Spinal cord (tissue), 10 donors: Measurements from ENCODE around the gene OBSCN. TPM values are rescaled to one million over a fixed set of nuclear protein-coding genes. Genes with fewer than 3 reads are reported as not detected.
"Not testable (repeated sequence)": the region's sequence is repeated elsewhere in the genome, so short reads cannot be mapped to it uniquely, and the experiment has no call there.

Experiments
- DNase-seq, 6 donors: peaks; one replicate each; pipeline versions ENCODE4 v3.0.0 to v3.0.0-alpha.2; 2013 to 2015; ENCODE audit warnings: low spot score in 6 of 6, low read depth in 4 of 6
- H3K27ac ChIP-seq: one replicate; pipeline ENCODE4 v1.5.1; 2013; ENCODE audit warnings: low read depth, low read length, control low read depth
- H3K27me3 ChIP-seq: one replicate; pipeline ENCODE4 v1.6.1; 2013; ENCODE audit warnings: low read length; ENCODE audit not compliant: control insufficient read depth, insufficient read depth
- H3K36me3 ChIP-seq: one replicate; pipeline ENCODE4 v1.6.1; 2013; ENCODE audit warnings: low read length; ENCODE audit not compliant: control insufficient read depth, insufficient read depth
- H3K4me1 ChIP-seq: one replicate; pipeline ENCODE4 v1.6.1; 2013; ENCODE audit warnings: low read length; ENCODE audit not compliant: control insufficient read depth, insufficient read depth
- H3K4me3 ChIP-seq: one replicate; pipeline ENCODE4 v1.5.1; 2013; ENCODE audit warnings: low read depth, low read length, control low read depth
- H3K9me3 ChIP-seq: one replicate; pipeline ENCODE4 v1.6.1; 2013; ENCODE audit warnings: low read length; ENCODE audit not compliant: control insufficient read depth, insufficient read depth
- WGBS: methylation state at CpG from one replicate; pipeline ENCODE4 v1.1.5; 2013; ENCODE audit warnings: missing lambda C conversion rate; ENCODE audit not compliant: insufficient coverage; 5-methylcytosine and 5-hydroxymethylcytosine counted together
- polyA plus RNA-seq, 2 donors: library from polyadenylated mRNA; unstranded; fragments of 120-200 nt; gene quantifications; one replicate each; pipeline ENCODE4 v1.2.1, GENCODE V29; 2013; ENCODE audit not compliant: insufficient read length in 2 of 2
- total RNA-seq, 2 donors: library from RNA; depleted of rRNA in 1 of 2; stranded (reverse); fragments of 120-200 nt in 1 of 2; fragments of >200 nt in 1 of 2; gene quantifications; one replicate each; pipeline versions ENCODE4 v1.2.3 to v1.2.4, GENCODE V29; 2013 to 2014
- donor health status: healthy.

The OBSCN gene
- total and polyA plus RNA-seq, 4 donors, result 13.5 to 27.2 (median 22.0) TPM

DNA sequence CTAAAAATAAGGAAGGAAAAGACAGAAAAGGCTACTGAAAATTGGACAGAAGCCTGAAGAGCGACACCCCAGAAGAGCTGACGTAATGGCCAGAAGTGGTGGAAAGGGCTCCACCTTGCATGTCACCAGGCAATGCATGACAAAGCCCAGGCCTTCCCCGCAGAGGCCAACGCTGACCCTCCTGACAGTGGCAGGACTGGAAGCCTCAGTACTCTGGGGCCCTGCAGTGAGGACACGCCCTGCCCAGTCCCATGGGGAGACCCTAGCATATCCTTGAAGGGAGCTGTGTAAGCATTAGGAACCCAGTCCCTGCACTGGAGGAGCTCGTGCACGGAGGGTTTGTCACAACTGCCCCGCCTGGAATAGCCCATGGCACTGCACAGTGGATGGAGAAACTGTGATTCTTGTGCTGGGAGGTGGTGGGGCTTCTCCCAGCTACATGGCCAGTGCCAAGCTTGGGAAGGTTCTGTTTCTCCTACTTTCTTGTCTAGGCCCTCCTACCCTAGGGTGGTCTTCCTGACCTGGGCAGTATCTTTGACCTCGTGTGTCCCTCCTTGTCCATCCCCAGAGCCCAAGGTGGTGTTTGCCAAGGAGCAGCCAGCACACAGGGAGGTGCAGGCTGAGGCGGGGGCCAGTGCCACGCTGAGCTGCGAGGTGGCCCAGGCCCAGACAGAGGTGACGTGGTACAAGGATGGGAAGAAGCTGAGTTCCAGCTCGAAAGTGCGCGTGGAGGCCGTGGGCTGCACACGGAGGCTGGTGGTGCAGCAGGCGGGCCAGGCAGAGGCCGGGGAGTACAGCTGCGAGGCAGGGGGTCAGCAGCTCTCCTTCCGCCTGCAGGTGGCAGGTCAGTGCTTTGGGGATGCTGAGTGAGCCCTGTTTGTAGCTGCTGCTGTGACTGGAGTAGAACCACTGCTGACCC lies 60.4 kb downstream of the OBSCN start:
- WGBS, result 90% methylated on average over 22 of the region's 22 CpGs
- no peak for DNase-seq
- Histone ChIP-seq H3K27me3 (no peaks in the 10 kb centered on the region), H3K27ac (no peak overlapping the region), H3K4me1 (no peaks in the 10 kb centered on the region), H3K4me3 (no peak overlapping the region), H3K36me3 (peaks cover 38% of the 10 kb centered on the region), H3K9me3 (no peaks in the 10 kb centered on the region)

DNA sequence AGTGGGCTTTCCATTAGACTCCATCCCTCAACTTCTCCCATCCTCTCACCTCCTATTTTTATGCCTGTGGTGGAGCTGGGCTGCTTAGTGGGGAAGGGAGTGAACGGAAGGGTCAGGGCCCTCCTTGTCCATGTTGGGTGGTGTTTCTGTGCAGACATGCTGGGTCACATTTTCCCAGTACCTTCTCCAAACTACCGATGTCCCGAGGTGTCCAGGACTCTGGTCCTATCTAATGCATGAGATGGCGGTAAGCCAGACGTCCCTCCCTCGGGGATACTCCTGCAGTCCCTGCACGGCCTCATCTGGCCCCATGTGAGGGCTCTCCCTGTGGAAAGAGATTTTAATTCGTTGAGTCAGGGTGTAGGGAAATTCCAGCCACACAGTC lies 61.0 kb downstream of the OBSCN start:
- no peaks in the 10 kb centered on the region for H3K27me3 ChIP-seq
- 92% methylated on average over 7 of the region's 8 CpGs for WGBS
- H3K9me3 ChIP-seq, result no peaks in the 10 kb centered on the region
- H3K27ac ChIP-seq, result no peak overlapping the region
- no peak overlapping the region for H3K4me3 ChIP-seq
- H3K36me3 ChIP-seq, result peaks cover 40% of the 10 kb centered on the region
- no peak for DNase-seq
- no peaks in the 10 kb centered on the region for H3K4me1 ChIP-seq

DNA sequence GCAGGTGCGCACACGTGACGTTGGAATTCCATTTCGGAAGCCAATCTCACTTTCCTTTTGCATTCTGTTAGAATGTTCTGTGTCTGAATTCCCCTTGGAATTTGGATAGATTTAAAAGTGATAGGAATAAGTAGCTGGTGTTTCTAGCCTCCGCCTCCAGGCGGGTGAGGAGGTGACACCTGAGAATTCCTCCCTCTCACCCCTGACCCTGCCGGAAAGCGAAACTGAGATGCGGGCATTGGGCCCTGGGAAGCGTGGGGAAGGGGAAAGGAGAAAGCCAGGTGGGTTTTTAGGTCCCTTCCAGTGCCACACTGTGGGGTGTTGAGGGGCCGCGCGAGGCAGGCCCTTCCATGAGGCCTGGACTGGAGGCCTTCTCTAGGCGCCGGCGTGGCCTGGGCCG lies 61.6 kb downstream of the OBSCN start:
- not testable (repeated sequence) for H3K27ac ChIP-seq, H3K9me3 ChIP-seq, H3K4me1 ChIP-seq, DNase-seq, H3K4me3 ChIP-seq, H3K27me3 ChIP-seq
- WGBS, result 96% methylated on average over 8 of the region's 17 CpGs
- peaks cover 40% of the 10 kb centered on the region for H3K36me3 ChIP-seq

DNA sequence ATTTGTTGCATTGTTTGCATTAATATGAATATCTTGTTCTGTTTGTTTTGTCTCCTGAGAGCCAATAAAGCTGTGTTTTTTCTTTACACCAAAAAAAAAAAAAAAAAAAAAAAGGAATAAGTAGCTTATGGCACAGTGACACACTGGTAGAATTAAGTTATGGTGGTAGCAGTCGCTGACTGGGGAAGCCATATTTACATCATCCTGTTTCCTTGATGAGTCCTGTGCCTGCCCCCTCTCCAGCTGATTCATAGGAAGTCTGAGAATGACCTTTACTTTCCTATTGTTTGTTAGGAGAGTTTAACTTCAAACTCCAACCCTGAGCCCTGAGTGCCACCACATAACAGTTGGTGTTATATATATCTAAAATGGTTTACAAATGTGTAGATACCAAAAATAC lies 62.2 kb downstream of the OBSCN start:
- WGBS, result no CpG with 5 or more reads among the region's 1 CpG
- Histone ChIP-seq H3K4me1 (peaks cover under 1% of the 10 kb centered on the region), H3K36me3 (peaks cover 44% of the 10 kb centered on the region), H3K27me3 (no peaks in the 10 kb centered on the region), H3K9me3 (no peaks in the 10 kb centered on the region), H3K4me3 (no peak overlapping the region), H3K27ac (no peak overlapping the region)
- no peak for DNase-seq

DNA sequence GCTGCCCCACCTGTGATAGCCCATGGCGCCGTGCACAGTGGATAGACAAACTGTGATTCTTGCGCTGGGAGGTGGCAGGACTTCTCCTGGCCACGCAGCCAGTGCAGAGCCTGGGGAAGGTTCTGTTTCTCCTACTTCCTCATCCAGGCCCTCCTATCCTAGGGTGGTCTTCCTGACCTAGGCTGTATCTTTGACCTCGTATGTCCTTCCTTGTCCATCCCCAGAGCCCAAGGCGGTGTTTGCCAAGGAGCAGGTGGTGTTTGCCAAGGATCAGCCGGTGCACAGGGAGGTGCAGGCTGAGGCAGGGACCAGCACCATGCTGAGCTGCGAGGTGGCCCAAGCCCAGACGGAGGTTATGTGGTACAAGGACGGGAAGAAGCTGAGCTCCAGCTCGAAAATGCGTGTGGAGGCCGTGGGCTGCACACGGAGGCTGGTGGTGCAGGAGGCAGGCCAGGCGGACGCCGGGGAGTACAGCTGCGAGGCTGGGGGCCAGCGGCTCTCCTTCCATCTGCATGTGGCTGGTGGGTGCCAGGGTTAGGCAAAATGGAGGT lies 63.9 kb downstream of the OBSCN start:
- no peak for DNase-seq
- peaks cover 18% of the 10 kb centered on the region for H3K4me1 ChIP-seq
- peaks cover 47% of the 10 kb centered on the region for H3K36me3 ChIP-seq
- no peak overlapping the region for H3K27ac ChIP-seq
- WGBS, result 95% methylated on average over 17 of the region's 19 CpGs
- H3K27me3 ChIP-seq, result peaks cover 5% of the 10 kb centered on the region
- no peaks in the 10 kb centered on the region for H3K9me3 ChIP-seq
- no peak overlapping the region for H3K4me3 ChIP-seq

DNA sequence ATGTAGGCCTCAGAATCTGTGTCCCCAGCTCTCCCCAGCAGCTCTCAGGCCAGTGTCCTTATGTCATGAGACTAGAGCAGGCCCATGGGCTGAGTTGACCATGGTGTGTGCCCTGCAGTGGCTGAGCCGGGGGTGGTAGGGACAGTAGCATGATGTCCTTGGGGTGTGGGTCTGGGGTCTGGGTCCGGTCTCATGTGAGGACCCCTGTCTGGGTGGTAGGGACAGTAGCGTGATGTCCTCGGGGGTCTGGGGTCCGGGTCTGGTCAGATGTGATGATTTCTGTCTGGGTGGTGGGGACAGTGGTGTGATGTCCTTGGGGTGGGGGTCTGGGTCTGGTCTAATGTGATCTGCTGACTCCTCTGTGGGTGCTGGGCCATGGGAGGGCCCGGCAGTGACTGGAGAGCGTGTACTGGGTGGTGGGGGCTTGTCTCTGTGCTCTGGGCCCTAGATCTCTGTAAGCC lies 64.5 kb downstream of the OBSCN start:
- Histone ChIP-seq H3K9me3 (no peaks in the 10 kb centered on the region), H3K27me3 (peaks cover 5% of the 10 kb centered on the region), H3K36me3 (peaks cover 53% of the 10 kb centered on the region), H3K4me1 (peaks cover 18% of the 10 kb centered on the region), H3K4me3 (no peak overlapping the region), H3K27ac (no peak overlapping the region)
- no peak for DNase-seq
- 89% methylated on average over 7 of the region's 7 CpGs for WGBS

DNA sequence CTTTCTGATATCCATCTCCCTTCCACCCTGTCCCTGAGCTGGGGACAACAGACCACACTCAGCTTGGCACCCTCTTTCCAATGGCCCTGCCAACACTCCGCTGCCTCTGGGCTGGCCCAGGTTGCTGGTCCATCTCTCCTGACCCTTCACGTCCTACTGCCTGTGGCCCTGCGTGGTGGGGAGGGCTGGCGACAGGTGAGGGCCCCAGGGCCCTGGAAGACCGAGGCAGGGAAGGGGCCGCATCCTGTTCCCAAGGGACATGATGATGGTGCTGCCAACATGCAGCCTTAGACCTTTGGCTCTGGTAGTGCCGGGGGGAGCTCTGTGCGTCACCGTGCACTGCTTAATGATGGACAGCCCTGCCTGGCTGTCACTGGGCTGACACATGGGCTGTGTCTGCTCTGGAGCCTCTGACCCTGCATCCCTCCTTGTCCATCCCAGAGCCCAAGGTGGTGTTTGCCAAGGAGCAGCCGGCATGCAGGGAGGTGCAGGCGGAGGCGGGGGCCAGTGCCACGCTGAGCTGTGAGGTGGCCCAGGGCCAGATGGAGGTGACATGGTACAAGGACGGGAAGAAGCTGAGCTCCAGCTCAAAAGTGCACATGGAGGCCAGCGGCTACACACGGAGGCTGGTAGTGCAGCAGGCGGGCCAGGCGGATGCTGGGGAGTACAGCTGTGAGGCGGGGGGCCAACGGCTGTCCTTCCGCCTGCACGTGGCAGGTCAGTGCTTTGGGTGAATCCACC lies 65.2 kb downstream of the OBSCN start:
- Histone ChIP-seq H3K9me3 (no peaks in the 10 kb centered on the region), H3K4me3 (no peak overlapping the region), H3K36me3 (peaks cover 57% of the 10 kb centered on the region), H3K27me3 (peaks cover 5% of the 10 kb centered on the region), H3K4me1 (peaks cover 18% of the 10 kb centered on the region), H3K27ac (no peak overlapping the region)
- no peak for DNase-seq
- WGBS, result 96% methylated on average over 22 of the region's 22 CpGs

DNA sequence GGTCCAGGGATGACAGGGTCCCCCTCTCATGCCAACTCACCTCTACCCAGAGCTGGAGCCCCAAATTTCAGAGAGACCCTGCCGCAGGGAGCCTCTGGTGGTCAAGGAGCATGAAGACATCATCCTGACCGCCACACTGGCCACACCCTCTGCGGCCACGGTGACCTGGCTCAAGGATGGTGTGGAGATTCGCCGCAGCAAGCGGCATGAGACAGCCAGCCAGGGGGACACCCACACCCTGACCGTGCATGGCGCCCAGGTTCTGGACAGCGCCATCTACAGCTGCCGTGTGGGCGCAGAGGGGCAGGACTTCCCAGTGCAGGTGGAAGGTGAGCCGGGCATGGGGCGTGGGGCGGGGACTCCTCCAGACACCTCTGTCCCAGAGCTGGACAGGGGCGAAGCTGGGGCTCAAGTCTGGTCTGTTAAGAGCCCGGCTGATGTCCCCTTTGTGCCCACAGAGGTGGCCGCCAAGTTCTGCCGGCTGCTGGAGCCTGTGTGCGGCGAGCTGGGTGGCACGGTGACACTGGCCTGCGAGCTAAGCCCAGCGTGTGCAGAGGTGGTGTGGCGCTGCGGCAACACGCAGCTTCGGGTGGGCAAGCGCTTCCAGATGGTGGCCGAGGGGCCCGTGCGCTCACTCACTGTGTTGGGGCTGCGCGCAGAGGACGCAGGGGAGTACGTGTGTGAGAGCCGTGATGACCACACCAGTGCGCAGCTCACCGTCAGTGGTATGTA lies 66.0 kb downstream of the OBSCN start:
- H3K4me3 ChIP-seq, result no peak overlapping the region
- peaks cover 18% of the 10 kb centered on the region for H3K4me1 ChIP-seq
- no peaks in the 10 kb centered on the region for H3K9me3 ChIP-seq
- H3K36me3 ChIP-seq, result peaks cover 59% of the 10 kb centered on the region
- no peak for DNase-seq
- peaks cover 5% of the 10 kb centered on the region for H3K27me3 ChIP-seq
- no peak overlapping the region for H3K27ac ChIP-seq
- 93% methylated on average over 39 of the region's 39 CpGs for WGBS

DNA sequence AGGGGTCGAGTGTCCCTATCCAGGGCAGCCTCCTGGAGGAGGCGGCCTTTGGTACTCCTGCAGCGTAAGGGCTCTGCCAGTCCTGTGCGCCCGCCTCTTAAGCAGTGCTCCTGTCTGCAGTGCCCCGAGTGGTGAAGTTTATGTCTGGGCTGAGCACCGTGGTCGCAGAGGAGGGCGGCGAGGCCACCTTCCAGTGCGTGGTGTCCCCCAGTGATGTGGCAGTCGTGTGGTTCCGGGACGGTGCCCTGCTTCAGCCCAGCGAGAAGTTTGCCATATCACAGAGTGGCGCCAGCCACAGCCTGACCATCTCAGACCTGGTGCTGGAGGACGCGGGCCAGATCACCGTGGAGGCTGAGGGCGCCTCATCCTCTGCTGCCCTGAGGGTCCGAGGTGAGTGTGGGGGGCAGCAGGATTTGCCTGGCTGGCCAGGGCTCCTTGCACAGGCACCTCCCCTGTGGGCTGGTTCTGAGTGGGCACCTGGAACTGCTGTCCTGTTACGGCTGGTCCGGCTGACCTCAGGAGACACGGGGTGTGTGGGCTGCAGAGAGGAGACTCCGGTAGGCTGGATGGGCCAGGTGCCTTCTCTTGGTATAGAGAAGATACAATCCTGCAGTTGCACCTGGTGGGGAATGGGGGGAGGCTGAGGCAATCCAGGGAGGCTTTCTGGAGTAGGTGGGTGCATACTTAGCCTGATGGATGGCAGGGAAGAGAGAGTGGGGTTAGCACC lies 66.8 kb downstream of the OBSCN start:
- Histone ChIP-seq H3K9me3 (no peaks in the 10 kb centered on the region), H3K4me1 (peaks cover 18% of the 10 kb centered on the region), H3K4me3 (no peak overlapping the region), H3K36me3 (peaks cover 64% of the 10 kb centered on the region), H3K27me3 (peaks cover 5% of the 10 kb centered on the region), H3K27ac (no peak overlapping the region)
- 93% methylated on average over 24 of the region's 25 CpGs for WGBS
- DNase-seq, result no peak
